GM10847 (cell line): ENCODE data around the gene PCDHGA5.

ENCODE experiments used
- POLR2A ChIP-seq: IDR thresholded peaks from 2 replicates; pipeline ENCODE4 v1.6.1; 2011; ENCODE audit not compliant: insufficient read length; ENCODE audit errors: extremely low read depth

PCDHGA5 gene

DNA sequence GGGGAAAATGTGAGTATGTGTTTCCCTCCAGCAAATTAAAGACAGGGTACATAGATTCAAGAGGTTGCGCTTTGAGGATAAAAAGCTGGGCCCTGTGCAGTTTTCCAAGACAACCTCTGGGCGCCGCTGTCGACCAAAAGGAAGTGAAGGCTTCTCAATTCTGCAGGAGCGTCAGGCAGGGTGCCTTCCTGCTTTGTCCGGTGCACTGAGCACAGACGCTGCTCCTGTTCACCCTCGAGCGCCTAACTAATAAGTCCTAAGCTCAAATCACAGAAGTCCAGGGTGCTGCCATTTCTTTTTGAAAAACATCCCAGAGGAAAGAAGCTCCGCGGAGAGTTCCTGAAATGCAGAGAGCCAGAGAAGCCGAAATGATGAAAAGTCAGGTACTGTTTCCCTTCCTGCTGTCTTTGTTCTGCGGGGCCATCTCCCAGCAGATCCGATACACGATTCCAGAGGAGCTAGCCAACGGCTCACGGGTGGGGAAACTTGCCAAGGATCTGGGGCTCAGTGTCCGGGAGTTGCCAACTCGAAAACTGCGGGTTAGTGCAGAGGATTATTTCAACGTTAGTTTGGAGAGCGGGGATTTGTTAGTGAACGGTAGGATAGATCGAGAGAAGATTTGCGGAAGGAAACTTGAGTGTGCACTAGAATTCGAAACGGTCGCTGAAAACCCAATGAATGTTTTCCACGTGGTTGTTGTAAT, 13.9 kb upstream of the PCDHGA5 start, which contains the start of gene PCDHGB1:
PCDHGB1 (plus strand) TSS at position 183 of the 703 bp plus-strand sequence; CDS start at position 345, 162 bp downstream.
- TF ChIP-seq POLR2A: no peak

DNA sequence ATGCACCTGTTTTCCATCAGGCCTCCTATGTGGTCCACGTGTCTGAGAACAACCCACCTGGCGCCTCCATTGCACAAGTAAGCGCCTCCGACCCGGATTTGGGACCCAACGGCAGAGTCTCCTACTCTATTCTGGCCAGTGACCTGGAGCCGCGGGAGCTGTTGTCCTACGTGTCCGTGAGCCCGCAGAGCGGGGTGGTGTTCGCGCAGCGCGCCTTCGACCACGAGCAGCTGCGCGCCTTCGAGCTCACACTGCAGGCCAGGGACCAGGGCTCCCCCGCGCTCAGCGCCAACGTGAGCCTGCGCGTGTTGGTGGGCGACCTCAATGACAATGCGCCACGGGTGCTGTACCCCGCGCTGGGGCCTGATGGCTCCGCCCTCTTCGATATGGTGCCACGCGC, 12.4 kb upstream of the PCDHGA5 start:
- no peak for TF ChIP-seq POLR2A

DNA sequence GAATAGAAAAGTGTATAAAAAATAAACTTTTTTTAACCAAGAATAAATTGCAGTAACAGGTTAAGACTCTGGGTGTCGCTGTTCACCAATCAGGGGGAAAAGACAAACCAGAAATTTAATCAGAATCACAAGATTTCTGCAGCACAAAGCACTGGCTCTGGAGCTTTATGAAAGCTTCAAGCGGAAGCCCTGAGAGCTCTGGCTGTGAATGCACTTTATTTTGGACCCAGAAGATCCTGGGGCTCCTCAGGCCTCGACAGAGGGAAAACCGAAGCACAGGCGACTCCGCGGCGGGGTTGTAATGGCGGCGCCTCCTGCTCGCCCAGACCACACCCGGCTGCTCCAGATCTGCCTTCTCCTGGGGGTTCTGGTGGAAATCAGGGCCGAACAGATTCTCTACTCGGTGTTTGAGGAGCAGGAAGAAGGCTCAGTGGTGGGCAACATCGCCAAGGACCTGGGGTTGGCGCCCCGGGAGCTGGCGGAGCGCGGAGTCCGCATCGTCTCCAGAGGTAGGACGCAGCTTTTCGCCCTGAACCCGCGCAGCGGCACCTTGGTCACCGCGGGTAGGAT, 9.0 kb upstream of the PCDHGA5 start, which contains the start of gene PCDHGA4:
PCDHGA4 (plus strand) TSS at position 122 of the 570 bp plus-strand sequence; CDS start at position 209, 87 bp downstream.
- TF ChIP-seq POLR2A: no peak

DNA sequence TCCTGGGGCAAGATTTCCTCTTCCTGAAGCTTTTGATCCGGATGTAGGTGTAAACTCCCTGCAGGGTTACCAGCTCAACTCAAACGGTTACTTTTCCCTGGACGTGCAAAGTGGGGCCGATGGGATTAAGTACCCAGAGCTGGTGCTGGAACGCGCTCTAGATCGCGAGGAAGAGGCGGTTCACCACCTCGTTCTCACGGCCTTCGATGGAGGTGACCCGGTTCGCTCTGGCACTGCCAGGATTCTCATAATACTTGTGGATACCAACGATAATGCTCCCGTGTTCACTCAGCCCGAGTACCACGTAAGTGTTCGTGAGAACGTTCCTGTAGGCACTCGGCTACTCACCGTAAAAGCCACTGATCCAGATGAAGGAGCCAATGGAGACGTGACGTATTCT, 8.3 kb upstream of the PCDHGA5 start:
- TF ChIP-seq POLR2A: no peak

DNA sequence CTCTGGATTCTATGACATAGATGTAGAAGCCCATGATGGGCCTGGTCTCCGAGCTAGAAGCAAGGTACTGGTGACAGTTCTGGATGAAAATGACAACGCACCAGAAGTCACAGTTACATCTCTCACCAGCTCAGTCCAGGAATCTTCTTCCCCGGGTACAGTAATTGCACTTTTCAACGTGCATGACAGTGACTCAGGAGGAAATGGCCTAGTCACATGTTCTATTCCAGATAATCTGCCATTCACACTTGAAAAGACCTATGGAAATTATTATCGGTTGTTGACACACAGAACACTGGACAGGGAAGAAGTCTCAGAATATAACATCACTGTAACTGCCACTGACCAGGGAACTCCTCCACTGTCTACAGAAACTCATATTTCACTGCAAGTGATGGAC, 7.8 kb upstream of the PCDHGA5 start:
- TF ChIP-seq POLR2A: no peak

DNA sequence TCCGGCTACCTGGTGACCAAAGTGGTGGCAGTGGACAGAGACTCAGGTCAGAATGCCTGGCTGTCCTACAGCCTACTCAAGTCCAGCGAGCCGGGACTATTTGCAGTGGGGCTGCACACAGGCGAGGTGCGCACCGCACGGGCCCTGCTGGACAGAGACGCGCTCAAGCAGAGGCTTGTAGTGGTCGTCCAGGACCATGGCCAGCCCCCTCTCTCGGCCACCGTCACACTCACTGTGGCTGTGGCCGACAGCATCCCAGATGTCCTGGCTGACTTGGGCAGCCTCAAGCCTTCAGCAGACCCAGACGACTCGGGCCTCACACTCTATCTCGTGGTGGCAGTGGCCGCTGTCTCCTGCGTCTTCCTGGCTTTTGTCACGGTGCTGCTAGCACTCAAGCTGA, 7.0 kb upstream of the PCDHGA5 start:
- no peak for TF ChIP-seq POLR2A

DNA sequence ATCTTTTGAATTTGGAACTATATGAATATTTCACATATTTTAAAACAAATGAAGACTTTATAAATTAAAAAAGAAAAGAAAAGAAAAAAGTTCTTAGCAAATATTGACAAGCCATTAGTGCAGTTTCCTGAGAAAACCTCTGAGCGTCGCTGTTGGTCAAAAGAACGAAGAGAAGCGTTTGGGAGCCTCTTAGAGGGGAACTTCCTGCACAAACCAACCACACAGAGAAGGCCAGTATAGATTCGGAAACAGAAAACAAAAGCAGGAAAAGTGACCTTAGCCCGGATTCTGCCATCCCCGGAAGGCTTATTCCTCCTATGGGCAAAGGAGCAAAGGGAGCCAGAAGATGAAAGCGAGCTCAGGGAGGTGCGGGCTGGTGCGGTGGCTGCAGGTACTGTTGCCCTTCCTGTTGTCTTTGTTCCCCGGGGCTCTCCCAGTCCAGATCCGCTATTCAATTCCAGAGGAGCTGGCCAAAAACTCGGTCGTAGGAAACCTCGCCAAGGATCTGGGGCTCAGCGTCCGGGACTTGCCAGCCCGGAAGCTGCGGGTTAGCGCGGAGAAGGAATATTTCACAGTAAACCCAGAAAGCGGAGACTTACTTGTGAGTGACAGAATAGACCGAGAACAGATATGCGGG, 4.1 kb upstream of the PCDHGA5 start, which contains the start of gene PCDHGB2:
PCDHGB2 (plus strand) TSS at position 205 of the 637 bp plus-strand sequence; CDS start at position 347, 142 bp downstream.
- no peak for TF ChIP-seq POLR2A

DNA sequence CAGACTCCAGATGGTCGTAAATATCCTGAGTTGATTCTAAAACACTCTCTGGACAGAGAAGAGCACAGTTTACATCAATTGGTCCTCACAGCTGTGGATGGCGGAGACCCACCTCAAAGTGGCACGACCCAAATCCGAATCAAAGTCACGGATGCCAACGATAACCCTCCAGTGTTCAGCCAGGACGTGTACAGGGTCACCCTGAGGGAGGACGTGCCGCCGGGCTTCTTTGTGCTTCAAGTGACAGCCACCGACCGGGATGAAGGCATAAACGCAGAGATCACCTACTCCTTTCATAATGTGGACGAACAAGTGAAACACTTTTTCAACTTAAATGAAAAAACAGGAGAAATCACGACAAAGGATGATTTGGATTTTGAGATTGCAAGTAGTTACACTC, 3.3 kb upstream of the PCDHGA5 start:
- no peak for TF ChIP-seq POLR2A

DNA sequence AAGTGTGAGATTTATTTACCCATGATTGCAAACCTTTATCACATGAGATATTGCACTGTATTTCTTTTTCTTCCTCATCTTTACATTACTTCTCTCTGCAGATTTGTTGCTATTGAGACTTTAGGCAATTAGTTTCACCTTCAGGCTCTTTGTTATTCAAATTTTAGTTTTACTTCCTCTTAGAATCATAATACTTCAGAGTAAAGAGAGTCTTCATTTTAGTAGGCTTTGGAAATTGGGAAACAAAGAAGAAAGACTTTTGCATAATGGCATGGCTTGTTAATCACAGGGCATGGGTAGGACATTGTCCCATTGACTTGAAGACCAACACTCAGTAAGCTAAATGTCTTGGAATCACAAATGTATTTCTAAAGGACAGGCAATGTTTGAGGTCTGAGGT, 1.2 kb upstream of the PCDHGA5 start:
- TF ChIP-seq POLR2A: no peak

DNA sequence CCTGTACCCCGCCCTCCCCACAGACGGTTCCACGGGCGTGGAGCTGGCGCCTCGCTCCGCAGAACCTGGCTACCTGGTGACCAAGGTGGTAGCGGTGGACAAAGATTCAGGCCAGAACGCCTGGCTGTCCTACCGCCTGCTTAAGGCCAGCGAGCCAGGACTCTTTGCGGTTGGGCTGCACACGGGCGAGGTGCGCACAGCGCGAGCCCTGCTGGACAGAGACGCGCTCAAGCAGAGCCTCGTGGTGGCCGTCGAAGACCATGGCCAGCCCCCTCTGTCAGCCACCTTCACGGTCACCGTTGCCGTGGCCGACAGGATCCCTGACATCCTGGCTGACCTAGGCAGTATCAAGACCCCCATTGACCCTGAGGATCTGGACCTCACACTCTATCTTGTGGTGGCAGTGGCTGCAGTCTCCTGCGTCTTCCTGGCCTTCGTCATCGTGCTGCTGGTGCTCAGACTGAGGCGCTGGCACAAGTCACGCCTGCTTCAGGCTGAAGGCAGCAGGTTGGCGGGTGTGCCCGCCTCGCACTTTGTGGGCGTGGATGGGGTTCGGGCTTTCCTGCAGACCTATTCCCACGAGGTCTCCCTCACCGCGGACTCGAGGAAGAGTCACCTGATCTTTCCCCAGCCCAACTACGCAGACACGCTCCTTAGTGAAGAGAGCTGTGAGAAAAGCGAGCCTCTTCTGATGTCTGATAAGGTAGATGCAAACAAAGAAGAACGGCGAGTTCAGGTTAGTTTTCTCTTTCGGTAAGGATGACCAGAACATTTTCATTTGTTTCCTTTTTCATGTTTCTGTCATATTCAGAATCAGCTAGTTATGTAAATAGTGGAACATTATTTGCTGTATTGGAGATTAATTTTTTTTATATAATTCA, 2.3 kb downstream of the PCDHGA5 start:
- no peak for TF ChIP-seq POLR2A

DNA sequence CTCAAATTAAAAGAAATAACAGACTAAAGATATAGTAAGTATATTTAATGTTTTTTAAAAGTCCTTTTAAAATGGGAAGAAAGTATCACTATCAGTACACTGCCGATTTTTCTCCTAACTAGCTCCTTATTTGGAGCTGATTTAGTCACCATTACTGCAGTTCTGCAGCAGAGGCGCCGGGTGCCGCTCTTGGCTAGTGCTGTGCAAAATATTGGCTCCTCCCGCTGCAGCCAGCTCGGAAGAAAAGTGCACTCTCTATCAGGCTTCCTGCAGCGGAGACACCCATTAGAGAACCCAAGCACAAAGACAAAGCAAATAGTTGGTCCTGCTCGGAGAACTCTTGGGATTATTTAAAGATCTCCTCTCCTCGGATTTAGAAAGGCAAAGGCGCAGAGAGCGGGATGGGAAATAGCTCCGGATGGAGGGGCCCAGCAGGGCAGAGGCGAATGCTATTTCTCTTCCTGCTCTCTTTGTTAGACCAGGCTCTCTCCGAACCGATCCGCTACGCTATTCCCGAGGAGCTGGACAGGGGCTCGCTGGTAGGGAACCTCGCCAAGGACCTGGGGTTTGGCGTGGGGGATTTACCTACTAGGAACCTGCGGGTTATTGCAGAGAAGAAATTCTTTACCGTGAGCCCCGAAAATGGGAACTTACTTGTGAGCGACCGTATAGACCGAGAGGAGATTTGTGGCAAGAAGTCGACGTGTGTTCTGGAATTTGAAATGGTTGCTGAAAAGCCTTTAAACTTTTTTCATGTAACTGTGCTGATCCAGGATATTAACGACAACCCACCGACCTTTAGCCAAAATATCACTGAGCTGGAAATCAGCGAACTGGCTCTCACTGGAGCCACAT, 6.3 kb downstream of the PCDHGA5 start, which contains the start of gene PCDHGB3:
PCDHGB3 (plus strand) TSS at position 249 of the 855 bp plus-strand sequence; CDS start at position 402, 153 bp downstream.
- no peak for TF ChIP-seq POLR2A

DNA sequence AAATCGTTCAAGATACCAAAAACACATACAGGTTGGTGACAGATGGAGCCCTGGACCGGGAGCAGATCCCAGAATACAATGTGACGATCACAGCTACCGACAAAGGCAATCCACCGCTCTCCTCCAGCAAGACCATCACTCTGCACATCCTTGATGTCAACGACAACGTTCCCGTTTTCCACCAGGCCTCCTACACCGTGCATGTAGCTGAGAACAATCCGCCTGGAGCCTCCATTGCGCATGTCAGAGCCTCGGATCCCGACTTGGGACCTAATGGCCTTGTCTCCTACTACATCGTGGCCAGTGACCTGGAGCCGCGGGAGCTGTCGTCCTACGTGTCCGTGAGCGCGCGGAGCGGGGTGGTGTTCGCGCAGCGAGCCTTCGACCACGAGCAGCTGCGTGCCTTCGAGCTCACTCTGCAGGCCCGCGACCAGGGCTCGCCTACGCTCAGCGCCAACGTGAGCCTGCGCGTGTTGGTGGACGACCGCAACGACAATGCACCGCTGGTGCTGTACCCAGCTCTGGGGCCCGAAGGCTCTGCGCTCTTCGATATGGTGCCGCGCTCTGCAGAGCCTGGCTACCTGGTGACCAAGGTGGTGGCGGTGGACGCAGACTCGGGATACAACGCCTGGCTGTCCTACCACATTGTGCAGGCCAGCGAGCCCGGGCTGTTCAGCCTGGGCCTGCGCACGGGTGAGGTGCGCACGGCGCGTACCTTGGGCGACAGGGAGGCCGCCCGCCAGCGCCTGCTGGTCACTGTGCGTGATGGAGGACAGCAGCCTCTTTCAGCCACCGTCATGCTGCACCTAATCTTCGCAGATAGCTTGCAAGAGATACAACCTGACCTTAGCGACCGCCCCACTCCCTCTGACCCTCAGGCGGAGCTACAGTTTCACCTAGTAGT, 7.9 kb downstream of the PCDHGA5 start:
- no peak for TF ChIP-seq POLR2A

DNA sequence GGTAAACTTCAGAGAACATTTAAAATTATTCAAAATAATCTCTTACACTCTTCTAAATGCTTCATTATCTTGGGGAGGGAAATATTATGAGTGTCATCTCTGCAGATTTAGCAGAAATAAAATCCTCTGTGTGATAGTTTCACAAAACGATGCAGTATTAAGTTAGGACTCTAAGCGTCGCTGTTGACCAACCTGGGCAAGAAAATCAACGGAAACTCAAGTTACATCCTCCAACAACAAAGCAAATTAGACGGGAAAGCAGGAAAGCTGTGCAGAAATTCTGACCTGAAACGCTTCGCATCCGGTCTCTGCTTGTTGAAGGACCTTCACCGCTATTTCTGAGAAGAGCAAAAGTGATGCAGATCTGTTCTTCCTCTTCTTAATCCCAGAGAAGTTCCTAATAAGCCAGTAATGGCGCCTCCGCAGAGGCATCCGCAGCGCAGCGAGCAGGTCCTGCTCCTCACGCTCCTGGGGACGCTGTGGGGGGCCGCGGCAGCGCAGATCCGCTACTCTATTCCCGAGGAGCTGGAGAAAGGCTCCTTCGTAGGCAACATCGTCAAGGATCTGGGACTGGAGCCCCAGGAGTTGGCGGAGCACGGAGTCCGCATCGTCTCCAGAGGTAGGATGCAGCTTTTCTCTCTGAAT, 9.8 kb downstream of the PCDHGA5 start, which contains the start of gene PCDHGA6:
PCDHGA6 (plus strand) TSS at position 219 of the 645 bp plus-strand sequence; CDS start at position 412, 193 bp downstream.
- no peak for TF ChIP-seq POLR2A
